ENCODE results near the gene LRRC17. TPM values are rescaled to one million over a fixed set of nuclear protein-coding genes. Genes with fewer than 3 reads are reported as not detected.

The LRRC17 gene
- total and polyA plus RNA-seq, 2 of the 4 experiments (the other 2 are of a cell fraction), result 250 to 280 TPM

DNA sequence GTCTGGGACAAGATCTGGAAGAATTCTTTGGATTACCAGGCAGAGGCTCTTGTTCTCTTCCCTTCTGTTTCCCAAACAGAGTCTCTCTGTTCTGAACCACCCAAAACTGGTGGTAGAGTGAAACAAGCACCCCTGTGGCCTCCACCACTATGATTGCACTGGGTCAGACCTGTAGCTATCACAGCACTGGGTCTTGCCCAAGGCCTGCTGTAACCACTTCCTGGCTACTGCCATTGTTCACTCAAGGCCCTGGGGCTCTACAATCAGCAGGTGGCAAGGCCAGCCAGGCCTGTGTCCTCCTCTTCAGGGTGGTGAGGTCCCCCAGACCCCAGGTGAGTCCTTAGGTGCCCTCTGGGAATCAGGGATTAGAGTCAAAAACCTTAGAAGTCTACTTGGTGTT, 4.1 kb upstream of the LRRC17 start:
- H3K18ac ChIP-seq (ENCODE audit: low read depth, low read length), result no peak overlapping the region
- no peak for ATAC-seq (ENCODE audit: low read depth)
- no peak overlapping the region for H3K4me3 ChIP-seq (ENCODE audit: insufficient read depth, low read depth, low read length)
- no peaks in the 10 kb centered on the region for H3K36me3 ChIP-seq (ENCODE audit: control insufficient read depth, insufficient read depth, low read length)
- peaks cover 0 to 3% of the 10 kb centered on the region in 2 experiments; a peak in 2 of 4 replicates for H3K79me1 ChIP-seq (ENCODE audit: low read depth in 1 of 2, low read length in 2 of 2)
- dilution Hi-C loops (cut with HindIII; ENCODE audit: low sequenced_read_pairs, unreplicated experiment), result no loop called here
- no peak for DNase-seq
- H3K4me2 ChIP-seq (ENCODE audit: low read depth, low read length), result no peak overlapping the region
- no peak overlapping the region for H3K56ac ChIP-seq (ENCODE audit: extremely low read depth, insufficient read depth, low read length)
- H3K4ac ChIP-seq (ENCODE audit: low read depth, low read length), result no peak overlapping the region
- intact Hi-C loops (cut with micrococcal nuclease), result no loop called here
- no peaks in the 10 kb centered on the region for H4K20me1 ChIP-seq (ENCODE audit: insufficient read depth, low read length)
- H2BK15ac ChIP-seq (ENCODE audit: low read depth, low read length), result no peak overlapping the region
- H2AK9ac ChIP-seq (replicated peaks; ENCODE audit: low read depth, low read length, poor library complexity), result no peak overlapping the region
- no peak overlapping the region for H3K9ac ChIP-seq (ENCODE audit: low read depth, low read length)
- H3K27me3 ChIP-seq (ENCODE audit: control insufficient read depth, insufficient read depth, low read length), result no peaks in the 10 kb centered on the region
- no peak overlapping the region for H2BK5ac ChIP-seq (ENCODE audit: low read depth, low read length, poor library complexity, severe bottlenecking)
- ChIA-PET POLR2A (ENCODE audit: unreplicated experiment) (no interaction called here), CTCF (no interaction called here)
- H3K23ac ChIP-seq (ENCODE audit: low read depth, low read length), result no peak overlapping the region
- H3K27ac ChIP-seq (ENCODE audit: insufficient read depth, low read length), result no peak overlapping the region
- H4K5ac ChIP-seq (ENCODE audit: low read depth, low read length), result no peak overlapping the region
- no peak overlapping the region for H2AK5ac ChIP-seq (ENCODE audit: low read depth, low read length)
- no TSS peak for BruUV-seq (replicated peaks)
- H2BK20ac ChIP-seq (ENCODE audit: low read depth, low read length), result no peak overlapping the region
- TF ChIP-seq MXI1 (IDR thresholded peaks at IDR 0.05; ENCODE audit: borderline replicate concordance, low read depth, low read length) (no peak), CEBPB (IDR thresholded peaks at IDR 0.05; ENCODE audit: low read depth, low read length) (no peak), NFE2L2 (IDR thresholded peaks at IDR 0.05; ENCODE audit: low read depth, low read length) (no peak), SMC3 (IDR thresholded peaks at IDR 0.05; ENCODE audit: low read depth, low read length) (no peak), FOS (IDR thresholded peaks at IDR 0.05; ENCODE audit: low read depth, low read length) (no peak), MAZ (IDR thresholded peaks at IDR 0.05; ENCODE audit: borderline replicate concordance, low read depth, low read length) (no peak), RCOR1 (IDR thresholded peaks at IDR 0.05; ENCODE audit: insufficient replicate concordance, low read length) (no peak), RFX5 (IDR thresholded peaks at IDR 0.05; ENCODE audit: low read depth, low read length) (no peak), MAFK (IDR thresholded peaks at IDR 0.05; ENCODE audit: low read depth, low read length) (no peak), BHLHE40 (IDR thresholded peaks at IDR 0.05; ENCODE audit: low read depth, low read length) (no peak), CHD1 (IDR thresholded peaks at IDR 0.05; ENCODE audit: low read depth, low read length) (no peak), RAD21 (IDR thresholded peaks at IDR 0.05; ENCODE audit: low read length) (no peak), POLR2A (IDR thresholded peaks at IDR 0.05; ENCODE audit: low read depth, low read length) (no peak)
- TF ChIP-seq, protein P1, sequence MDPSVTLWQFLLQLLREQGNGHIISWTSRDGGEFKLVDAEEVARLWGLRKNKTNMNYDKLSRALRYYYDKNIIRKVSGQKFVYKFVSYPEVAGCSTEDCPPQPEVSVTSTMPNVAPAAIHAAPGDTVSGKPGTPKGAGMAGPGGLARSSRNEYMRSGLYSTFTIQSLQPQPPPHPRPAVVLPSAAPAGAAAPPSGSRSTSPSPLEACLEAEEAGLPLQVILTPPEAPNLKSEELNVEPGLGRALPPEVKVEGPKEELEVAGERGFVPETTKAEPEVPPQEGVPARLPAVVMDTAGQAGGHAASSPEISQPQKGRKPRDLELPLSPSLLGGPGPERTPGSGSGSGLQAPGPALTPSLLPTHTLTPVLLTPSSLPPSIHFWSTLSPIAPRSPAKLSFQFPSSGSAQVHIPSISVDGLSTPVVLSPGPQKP (IDR thresholded peaks at IDR 0.05; ENCODE audit: borderline replicate concordance, low read depth, low read length), result no peak
- TF ChIP-seq, protein P2, sequence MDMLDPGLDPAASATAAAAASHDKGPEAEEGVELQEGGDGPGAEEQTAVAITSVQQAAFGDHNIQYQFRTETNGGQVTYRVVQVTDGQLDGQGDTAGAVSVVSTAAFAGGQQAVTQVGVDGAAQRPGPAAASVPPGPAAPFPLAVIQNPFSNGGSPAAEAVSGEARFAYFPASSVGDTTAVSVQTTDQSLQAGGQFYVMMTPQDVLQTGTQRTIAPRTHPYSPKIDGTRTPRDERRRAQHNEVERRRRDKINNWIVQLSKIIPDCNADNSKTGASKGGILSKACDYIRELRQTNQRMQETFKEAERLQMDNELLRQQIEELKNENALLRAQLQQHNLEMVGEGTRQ (IDR thresholded peaks at IDR 0.05; ENCODE audit: low read depth, low read length), result no peak
- TF ChIP-seq, protein P3, sequence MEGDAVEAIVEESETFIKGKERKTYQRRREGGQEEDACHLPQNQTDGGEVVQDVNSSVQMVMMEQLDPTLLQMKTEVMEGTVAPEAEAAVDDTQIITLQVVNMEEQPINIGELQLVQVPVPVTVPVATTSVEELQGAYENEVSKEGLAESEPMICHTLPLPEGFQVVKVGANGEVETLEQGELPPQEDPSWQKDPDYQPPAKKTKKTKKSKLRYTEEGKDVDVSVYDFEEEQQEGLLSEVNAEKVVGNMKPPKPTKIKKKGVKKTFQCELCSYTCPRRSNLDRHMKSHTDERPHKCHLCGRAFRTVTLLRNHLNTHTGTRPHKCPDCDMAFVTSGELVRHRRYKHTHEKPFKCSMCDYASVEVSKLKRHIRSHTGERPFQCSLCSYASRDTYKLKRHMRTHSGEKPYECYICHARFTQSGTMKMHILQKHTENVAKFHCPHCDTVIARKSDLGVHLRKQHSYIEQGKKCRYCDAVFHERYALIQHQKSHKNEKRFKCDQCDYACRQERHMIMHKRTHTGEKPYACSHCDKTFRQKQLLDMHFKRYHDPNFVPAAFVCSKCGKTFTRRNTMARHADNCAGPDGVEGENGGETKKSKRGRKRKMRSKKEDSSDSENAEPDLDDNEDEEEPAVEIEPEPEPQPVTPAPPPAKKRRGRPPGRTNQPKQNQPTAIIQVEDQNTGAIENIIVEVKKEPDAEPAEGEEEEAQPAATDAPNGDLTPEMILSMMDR (conservative IDR thresholded peaks at IDR 0.05; ENCODE audit: low read depth, low read length), result no peak
- H3K14ac ChIP-seq (replicated peaks; ENCODE audit: low read depth, low read length), result no peak overlapping the region
- H4K8ac ChIP-seq (ENCODE audit: low read depth in 2 of 2, low read length in 2 of 2), result no peak overlapping the region
- in situ Hi-C loops (cut with MboI; ENCODE audit: low sequenced_read_pairs), result no loop called here
- H3K4me1 ChIP-seq (ENCODE audit: control insufficient read depth, insufficient read depth, low read length), result no peaks in the 10 kb centered on the region
- no peaks in the 10 kb centered on the region for H3K9me3 ChIP-seq (ENCODE audit: control insufficient read depth, insufficient read depth, low read length)
- no peak overlapping the region for H2AFZ ChIP-seq (replicated peaks; ENCODE audit: low read length, poor library complexity)
- no peak overlapping the region for H2BK120ac ChIP-seq (ENCODE audit: low read depth, low read length)
- H3K9me1 ChIP-seq (ENCODE audit: insufficient read depth, low read length), result no peaks in the 10 kb centered on the region
- no peak overlapping the region for H4K91ac ChIP-seq (ENCODE audit: insufficient read depth, low read depth, low read length)

Measured in IMR-90 (cell line).